Right hindlimb (tissue), 1 donor: ENCODE data around the gene CCDC91.
"Not testable (repeated sequence)": the region's sequence is repeated elsewhere in the genome, so short reads cannot be mapped to it uniquely, and the experiment has no call there.

Source experiments
- DNase-seq: peaks from one replicate; pipeline ENCODE4 v3.0.0-alpha.2; 2018

CCDC91 gene

DNA sequence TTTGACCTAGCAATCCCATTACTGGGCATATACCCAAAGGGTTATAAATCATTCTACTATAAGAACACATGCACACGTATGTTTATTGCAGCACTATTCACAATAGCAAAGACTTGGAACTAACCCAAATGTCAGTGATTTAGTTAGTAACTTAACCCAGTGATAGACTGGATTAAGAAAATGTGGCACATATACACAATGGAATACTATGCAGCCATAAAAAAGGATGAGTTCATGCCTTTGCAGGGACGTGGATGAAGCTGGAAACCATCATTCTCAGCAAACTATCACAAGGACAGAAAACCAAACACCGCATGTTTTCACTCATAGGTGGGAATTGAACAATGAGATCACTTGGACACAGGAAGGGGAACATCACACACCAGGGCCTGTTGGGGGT lies 189.5 kb downstream of the CCDC91 start:
- not testable (repeated sequence) for DNase-seq

DNA sequence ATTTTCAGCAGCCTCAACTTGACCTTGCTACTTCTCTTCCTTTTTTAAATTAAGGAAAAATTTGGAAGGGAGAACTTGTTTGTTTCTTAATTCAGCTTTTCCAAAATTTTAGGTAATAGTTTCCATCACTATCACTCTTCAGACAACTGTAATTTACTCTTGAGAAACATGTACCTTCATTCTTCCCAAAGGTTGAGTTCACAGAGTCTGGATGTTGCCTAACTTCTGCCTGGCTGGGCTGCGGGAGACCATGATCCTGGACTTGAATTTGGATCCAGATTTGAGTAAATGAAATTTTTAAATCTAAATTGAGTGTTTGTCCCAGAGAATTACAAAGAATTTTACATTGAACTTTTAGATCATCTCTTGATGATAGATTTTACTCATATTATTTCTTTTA lies 193.1 kb downstream of the CCDC91 start:
- no peak for DNase-seq

GRCh38 chr12:28388879-28389278 lies 198.6 kb downstream of the CCDC91 start:
- no peak for DNase-seq

DNA sequence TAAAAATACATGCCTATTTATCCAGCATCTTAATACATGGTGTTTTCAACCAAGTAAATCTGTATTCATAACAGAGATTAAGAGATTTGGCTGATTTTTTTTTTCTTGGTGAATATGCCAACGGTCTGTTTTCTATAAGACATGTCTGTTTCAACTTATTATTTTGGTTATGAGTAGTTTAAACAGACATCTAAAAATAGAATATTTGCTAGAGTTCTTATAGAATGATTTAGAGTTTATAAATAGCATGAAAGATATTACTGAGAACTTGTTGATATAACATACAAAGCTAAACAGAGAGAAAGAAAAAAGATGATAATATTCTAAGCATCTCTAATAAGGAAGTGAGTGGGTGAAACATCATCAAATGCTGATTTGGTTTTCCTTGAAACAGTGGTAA lies 199.9 kb downstream of the CCDC91 start:
- no peak for DNase-seq

- DNase-seq: peak; percentile 47
These were observed 200.6 kb downstream of the CCDC91 start for GRCh38 chr12:28390761-28391385.

GRCh38 chr12:28409892-28410291 lies 219.6 kb downstream of the CCDC91 start:
- no peak for DNase-seq

- no peak for DNase-seq
These were observed 223.3 kb downstream of the CCDC91 start for GRCh38 chr12:28413460-28414109.

GRCh38 chr12:28415755-28416154 lies 225.5 kb downstream of the CCDC91 start:
- DNase-seq: no peak

GRCh38 chr12:28421374-28421773 lies 231.1 kb downstream of the CCDC91 start:
- no peak for DNase-seq

- DNase-seq: peak; percentile 27
These were observed 234.7 kb downstream of the CCDC91 start for GRCh38 chr12:28424965-28425364.

DNA sequence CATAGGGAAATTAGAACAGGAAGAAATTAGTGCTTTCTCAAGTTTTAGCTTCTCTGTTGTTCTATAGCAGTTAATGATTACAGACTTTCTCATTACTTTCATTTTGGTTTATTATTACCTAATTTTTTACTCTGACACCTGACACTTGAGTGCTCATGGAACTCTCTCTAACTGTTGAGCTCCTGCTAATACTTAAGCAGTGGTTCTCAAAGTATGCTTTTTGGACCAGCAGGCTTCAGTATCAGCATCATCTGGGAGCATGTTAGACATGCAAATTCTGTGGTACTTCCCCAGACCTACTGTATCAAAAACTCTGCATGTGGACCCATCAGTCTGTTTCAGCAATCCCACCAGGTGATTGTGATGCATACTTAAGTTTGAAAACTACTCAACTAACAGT lies 235.3 kb downstream of the CCDC91 start:
- DNase-seq: no peak

DNA sequence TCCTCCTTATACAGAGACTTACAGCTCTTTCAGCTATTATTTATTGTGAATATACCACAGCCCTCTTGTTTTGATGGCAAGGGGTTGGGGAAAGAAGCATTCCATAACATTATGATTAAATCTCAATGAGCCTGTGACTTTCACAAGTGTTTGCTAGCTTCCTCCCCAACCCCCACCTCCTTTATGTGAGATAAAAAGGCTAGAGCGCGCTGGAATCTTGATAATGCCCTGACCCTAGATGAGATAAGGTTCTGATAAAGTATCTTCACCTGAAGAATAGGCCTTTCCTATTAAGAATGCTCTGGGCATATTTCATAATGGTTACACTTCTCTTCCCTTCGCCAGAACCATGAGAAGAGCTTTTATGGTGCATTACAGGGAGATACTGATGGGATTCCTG lies 236.8 kb downstream of the CCDC91 start:
- DNase-seq: no peak

DNA sequence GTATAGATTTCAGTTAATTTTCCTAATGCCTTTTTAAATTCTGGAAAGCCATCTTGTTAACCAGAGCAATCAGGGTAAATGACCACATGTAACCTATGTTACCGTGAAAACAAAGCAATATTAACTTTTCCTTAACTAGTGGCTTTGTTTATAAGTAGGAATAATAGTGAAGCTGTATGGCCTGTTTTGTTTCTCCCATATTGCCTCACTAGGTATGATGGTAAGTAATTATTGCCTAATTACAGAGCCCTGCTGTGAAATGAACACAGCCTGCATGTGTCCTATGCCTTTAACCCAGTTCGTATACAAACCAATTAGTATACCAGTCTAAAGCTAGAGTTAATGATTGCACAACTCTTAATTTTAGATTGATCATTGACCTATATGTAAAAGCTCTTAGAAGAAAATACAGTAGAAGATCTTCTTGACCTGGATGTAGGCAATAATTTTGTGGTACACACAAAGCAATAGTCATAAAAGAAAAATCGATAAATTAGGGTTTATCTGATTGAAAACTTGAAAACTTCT lies 249.9 kb downstream of the CCDC91 start:
- DNase-seq: no peak

DNA sequence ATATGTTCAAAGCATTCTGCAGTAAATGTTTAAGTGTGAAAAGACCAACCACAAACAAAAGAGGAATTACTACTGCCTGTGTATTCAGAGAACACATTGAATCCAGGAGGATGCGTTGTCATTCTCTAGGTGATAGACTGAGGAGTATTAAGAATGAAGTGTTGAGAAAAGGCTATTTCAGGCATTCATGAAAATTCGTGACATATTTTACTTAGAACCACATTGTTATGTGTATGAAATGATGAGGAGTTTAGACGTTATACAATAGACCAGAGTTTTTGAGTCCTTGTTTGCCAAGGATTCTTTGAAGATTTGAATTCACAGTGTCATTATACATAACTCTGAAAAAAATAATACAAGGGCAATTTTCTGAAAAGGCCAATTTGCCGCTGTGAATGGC lies 251.8 kb downstream of the CCDC91 start:
- DNase-seq: no peak

DNA sequence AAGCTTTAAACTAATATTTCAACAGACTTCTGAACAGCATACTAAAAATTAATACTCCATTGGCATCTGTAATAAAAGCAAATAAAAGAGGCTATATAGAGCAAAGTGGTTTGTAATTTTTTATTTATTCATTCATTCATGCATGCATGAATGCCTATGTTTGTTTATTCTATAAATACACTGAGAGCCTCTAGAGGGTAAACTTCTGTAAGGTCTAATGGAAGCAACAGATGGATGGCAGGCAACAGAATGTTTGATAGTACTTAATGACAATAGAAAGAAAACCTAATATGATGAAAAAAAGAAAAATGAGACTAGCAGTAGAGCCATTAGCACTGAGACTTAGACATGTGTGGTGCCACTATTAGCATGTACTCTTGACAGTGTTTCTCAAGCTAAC lies 253.1 kb downstream of the CCDC91 start:
- DNase-seq: no peak

- DNase-seq: no peak
These were observed 255.8 kb downstream of the CCDC91 start for GRCh38 chr12:28446031-28446430.

GRCh38 chr12:28453686-28454085 lies 263.4 kb downstream of the CCDC91 start:
- DNase-seq: no peak

- DNase-seq: no peak
These were observed 266.9 kb downstream of the CCDC91 start for GRCh38 chr12:28456934-28457710.

DNA sequence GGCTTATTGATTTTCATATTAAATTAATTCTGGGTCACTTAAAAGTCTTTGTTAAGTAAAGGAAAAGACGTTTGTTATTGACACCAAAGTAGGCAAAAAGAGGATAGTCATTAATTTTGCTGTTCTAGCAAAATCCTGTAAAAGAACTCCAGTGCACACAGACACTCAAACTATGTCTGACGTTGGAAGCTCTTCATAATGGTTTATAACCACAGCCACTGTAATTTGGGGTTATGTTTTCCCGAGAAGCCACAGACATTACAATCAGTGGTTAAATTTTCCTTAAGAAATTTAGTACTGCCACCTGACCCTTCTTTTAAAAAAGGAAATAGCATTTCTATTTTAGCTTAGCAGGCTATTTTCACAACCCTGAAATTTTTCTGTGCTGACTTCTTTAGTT lies 267.5 kb downstream of the CCDC91 start:
- no peak for DNase-seq

DNA sequence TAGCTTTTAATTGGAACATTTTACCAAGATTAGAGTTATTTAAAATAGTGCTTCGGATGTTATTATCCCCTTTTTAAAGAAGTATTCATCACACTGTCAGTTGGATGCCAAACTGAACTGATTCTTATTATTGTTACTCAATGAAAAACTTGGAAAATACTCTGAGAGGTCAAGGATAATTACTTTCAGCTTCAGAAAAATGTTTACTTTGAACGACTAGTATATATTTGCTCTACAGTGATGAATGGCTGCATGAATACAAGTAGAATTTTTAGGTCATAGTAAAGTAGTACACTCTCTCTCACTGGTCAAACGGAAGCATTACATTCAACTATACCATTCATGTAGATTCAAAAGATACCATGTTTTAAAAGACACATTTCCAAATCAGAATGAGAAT lies 269.2 kb downstream of the CCDC91 start:
- no peak for DNase-seq

DNA sequence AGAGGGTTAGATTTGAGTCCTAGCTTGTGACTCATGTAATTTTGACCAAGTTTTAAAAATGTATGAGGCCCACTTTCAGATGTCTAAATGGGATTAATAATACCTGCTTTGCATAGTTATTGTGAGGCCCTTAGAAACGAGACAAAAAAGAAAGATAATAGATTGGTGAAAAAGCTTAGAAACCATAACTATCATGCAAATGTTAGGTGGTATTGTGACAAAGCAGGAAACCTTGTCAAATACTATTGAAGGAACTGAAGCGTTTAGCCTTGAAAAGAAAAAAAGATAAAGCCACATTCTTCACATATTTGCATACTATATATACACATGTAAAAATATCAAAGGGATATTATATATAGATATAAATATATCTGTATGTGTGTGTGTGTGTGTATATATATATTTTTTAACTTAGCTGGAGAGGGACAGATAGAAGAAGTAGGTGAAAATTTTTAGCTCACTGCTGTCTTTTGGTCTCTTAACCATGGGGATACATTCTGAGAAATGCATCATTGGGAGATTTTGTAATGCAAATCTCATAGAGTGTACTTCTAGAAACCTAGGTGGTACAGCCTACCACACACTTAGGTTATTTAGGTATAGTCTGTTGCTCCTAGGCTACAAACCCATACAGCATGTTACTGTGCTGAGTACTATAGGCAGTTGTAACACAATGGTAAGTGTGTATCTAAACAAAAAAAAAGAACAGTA lies 270.3 kb downstream of the CCDC91 start:
- no peak for DNase-seq

- DNase-seq: no peak
These were observed 273.1 kb downstream of the CCDC91 start for GRCh38 chr12:28463396-28463795.

DNA sequence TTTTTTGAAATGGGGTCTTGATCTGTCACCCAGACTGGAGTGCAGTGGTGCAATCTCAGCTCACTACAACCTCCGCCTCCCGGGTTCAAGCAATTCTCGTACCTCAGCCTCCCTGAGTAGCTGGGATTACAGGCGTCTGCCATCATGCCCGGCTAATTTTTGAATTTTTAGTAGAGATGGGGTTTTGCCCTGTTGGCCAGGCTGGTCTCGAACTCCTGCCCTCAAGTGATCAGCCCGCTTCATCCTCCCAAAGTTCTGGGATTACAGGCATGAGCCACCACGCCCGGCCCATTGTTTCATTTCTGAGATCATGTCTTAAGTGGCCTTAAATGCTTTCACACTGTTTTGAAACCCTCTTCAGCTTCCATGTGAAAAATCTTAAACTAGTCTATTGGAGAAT lies 281.5 kb downstream of the CCDC91 start:
- DNase-seq: not testable (repeated sequence)
